OCI-LY7 (cell line): ENCODE data around the gene EDN1.

ENCODE experiments used
- EZH2phosphoT487 ChIP-seq: fragments of 200-600 bp; sonication (generic); IDR thresholded peaks from 2 replicates; pipeline ENCODE4 v1.6.1; 2018; ENCODE audit warnings: low read depth, borderline replicate concordance, mild to moderate bottlenecking, mixed run types, antibody characterized with exemption, low read length, moderate library complexity, mixed read lengths
- TF ChIP-seq, protein P1 (sequence below): fragments of 200-600 bp; sonication (generic); conservative IDR thresholded peaks from 2 replicates; pipeline ENCODE4 v1.5.1; 2014; ENCODE audit warnings: mild to moderate bottlenecking, antibody characterized with exemption, low read length, moderate library complexity, mixed read lengths

DNA sequence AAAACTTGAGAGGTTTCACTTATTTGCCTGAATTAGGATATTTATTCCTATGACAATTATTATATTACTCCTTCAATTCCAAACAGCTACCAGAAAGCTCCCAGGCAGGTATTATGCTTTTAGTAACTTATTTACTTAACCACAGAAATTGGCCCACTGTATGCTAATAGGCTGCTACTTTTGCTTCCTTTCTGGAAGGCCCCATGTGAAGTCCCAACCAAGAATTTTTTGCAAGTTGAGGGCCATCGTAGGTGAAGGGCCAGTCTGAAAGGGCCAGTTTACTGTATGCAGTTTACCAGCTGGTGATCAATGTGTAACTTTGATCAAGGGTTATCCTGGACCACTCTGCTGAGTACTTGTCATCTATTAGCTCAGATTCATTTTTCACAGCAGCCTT, 45.0 kb downstream of the EDN1 start:
- TF ChIP-seq, protein P1, sequence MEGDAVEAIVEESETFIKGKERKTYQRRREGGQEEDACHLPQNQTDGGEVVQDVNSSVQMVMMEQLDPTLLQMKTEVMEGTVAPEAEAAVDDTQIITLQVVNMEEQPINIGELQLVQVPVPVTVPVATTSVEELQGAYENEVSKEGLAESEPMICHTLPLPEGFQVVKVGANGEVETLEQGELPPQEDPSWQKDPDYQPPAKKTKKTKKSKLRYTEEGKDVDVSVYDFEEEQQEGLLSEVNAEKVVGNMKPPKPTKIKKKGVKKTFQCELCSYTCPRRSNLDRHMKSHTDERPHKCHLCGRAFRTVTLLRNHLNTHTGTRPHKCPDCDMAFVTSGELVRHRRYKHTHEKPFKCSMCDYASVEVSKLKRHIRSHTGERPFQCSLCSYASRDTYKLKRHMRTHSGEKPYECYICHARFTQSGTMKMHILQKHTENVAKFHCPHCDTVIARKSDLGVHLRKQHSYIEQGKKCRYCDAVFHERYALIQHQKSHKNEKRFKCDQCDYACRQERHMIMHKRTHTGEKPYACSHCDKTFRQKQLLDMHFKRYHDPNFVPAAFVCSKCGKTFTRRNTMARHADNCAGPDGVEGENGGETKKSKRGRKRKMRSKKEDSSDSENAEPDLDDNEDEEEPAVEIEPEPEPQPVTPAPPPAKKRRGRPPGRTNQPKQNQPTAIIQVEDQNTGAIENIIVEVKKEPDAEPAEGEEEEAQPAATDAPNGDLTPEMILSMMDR, result no peak
- no peak for TF ChIP-seq EZH2phosphoT487
